Activated T-helper 2 cell treated with anti-CD3 and anti-CD28 coated beads, Interferon-gamma antibody, Interleukin-2, Interleukin-4, amounts not matched to agents 10 μg/mL and 5 μg/mL and 100 μg/mL, durations not matched to agents 14 hours and 24 hours and 36 hours (primary cell): ENCODE data around the gene CD4. TPM values are rescaled to one million over a fixed set of nuclear protein-coding genes. Genes with fewer than 3 reads are reported as not detected.
A peak's percentile ranks its signal among the peaks of the same experiment; 100 is the strongest.

Source experiments
- DNase-seq: peaks from one replicate; pipeline ENCODE4 v3.0.0; 2021; ENCODE audit warnings: low spot score
- H3K27ac Mint-ChIP-seq: one replicate; pipeline ENCODE4 v1.8.0; 2021; ENCODE audit warnings: mixed read lengths
- H3K27me3 Mint-ChIP-seq: one replicate; pipeline ENCODE4 v1.8.0; 2021; ENCODE audit warnings: low read depth, mixed read lengths
- H3K36me3 Mint-ChIP-seq: one replicate; pipeline ENCODE4 v1.8.0; 2021; ENCODE audit warnings: low read depth, mixed read lengths
- H3K4me1 Mint-ChIP-seq: one replicate; pipeline ENCODE4 v1.8.0; 2021; ENCODE audit warnings: low read depth, mixed read lengths
- H3K4me3 Mint-ChIP-seq: one replicate; pipeline ENCODE4 v1.8.0; 2021; ENCODE audit warnings: low read depth, mild to moderate bottlenecking, moderate library complexity, mixed read lengths
- H3K9me3 Mint-ChIP-seq: one replicate; pipeline ENCODE4 v1.8.0; 2021; ENCODE audit warnings: mixed read lengths
- intact Hi-C: fragments of 100-400 bp; cut with micrococcal nuclease; formaldehyde crosslinking; loops from one replicate; pipeline ENCODE4 v1.15.1; 2023
- total RNA-seq: library from RNA; stranded (reverse); gene quantifications from 2 replicates; pipeline ENCODE4 v1.2.3, GENCODE V29; 2022

Gene CD4
- total RNA-seq, 1 donor from 2014 or later = 368 TPM

GRCh38 chr12:6824085-6824775, 34.9 kb downstream of the CD4 start:
- no peaks in the 10 kb centered on the region for H3K9me3 Mint-ChIP-seq
- H3K4me3 Mint-ChIP-seq = no peak overlapping the region
- intact Hi-C loops = no loop called here
- H3K27me3 Mint-ChIP-seq = peaks cover 39% of the 10 kb centered on the region
- no peak overlapping the region for H3K27ac Mint-ChIP-seq
- peaks cover 29% of the 10 kb centered on the region for H3K4me1 Mint-ChIP-seq
- no peak for DNase-seq
- H3K36me3 Mint-ChIP-seq = peaks cover 14% of the 10 kb centered on the region

- Mint-ChIP-seq H3K36me3 (peaks cover 7% of the 10 kb centered on the region), H3K4me3 (no peak overlapping the region)
- no peak for DNase-seq
Measured at GRCh38 chr12:6824901-6825381, 35.6 kb downstream of the CD4 start.

GRCh38 chr12:6825398-6826124, 36.2 kb downstream of the CD4 start:
- H3K27ac Mint-ChIP-seq = no peak overlapping the region
- no peak overlapping the region for H3K4me3 Mint-ChIP-seq
- peak; percentile 71 for DNase-seq
- H3K27me3 Mint-ChIP-seq = peaks cover 43% of the 10 kb centered on the region
- no peaks in the 10 kb centered on the region for H3K9me3 Mint-ChIP-seq
- H3K36me3 Mint-ChIP-seq = peaks cover 5% of the 10 kb centered on the region
- intact Hi-C loops = loop anchor here (1.0 to 5.0 kb wide), 5 partner anchors 33 to 218 kb away; partner anchors contain the start of genes CHD4, MLF2 and PTMS
- peaks cover 32% of the 10 kb centered on the region for H3K4me1 Mint-ChIP-seq

More at GRCh38 chr12:6824901-6825381, 35.6 kb downstream of the CD4 start:
- Mint-ChIP-seq H3K9me3 (no peaks in the 10 kb centered on the region), H3K27me3 (peaks cover 39% of the 10 kb centered on the region), H3K27ac (no peak overlapping the region), H3K4me1 (peaks cover 33% of the 10 kb centered on the region)
- intact Hi-C loops = loop anchor here (1.0 to 5.0 kb wide), 5 partner anchors 33 to 218 kb away; partner anchors contain the start of genes CHD4, MLF2 and PTMS

GRCh38 chr12:6826125-6826733, 36.9 kb downstream of the CD4 start:
- DNase-seq = no peak
- no peaks in the 10 kb centered on the region for H3K36me3 Mint-ChIP-seq
- H3K27me3 Mint-ChIP-seq = peaks cover 47% of the 10 kb centered on the region
- intact Hi-C loops = loop anchor here (5.0 kb wide), 3 partner anchors 34 to 219 kb away; partner anchors contain the start of genes CHD4 and PTMS
- no peak overlapping the region for H3K4me3 Mint-ChIP-seq
- H3K27ac Mint-ChIP-seq = no peak overlapping the region
- H3K4me1 Mint-ChIP-seq = peaks cover 25% of the 10 kb centered on the region
- no peaks in the 10 kb centered on the region for H3K9me3 Mint-ChIP-seq

GRCh38 chr12:6826734-6827436, 37.6 kb downstream of the CD4 start:
- H3K27me3 Mint-ChIP-seq = peaks cover 54% of the 10 kb centered on the region
- H3K4me3 Mint-ChIP-seq = peak overlapping the region; percentile 54
- no peaks in the 10 kb centered on the region for H3K36me3 Mint-ChIP-seq
- peaks cover 23% of the 10 kb centered on the region for H3K4me1 Mint-ChIP-seq
- intact Hi-C loops = loop anchor here (5.0 kb wide), 3 partner anchors 35 to 220 kb away; partner anchors contain the start of genes CHD4 and PTMS
- H3K27ac Mint-ChIP-seq = peak overlapping the region; percentile 8
- no peak for DNase-seq
- no peaks in the 10 kb centered on the region for H3K9me3 Mint-ChIP-seq

- Mint-ChIP-seq H3K27me3 (peaks cover 52% of the 10 kb centered on the region), H3K4me3 (peak overlapping the region; percentile 54)
Measured at GRCh38 chr12:6827437-6827911, 38.1 kb downstream of the CD4 start.

GRCh38 chr12:6827982-6828780, 38.9 kb downstream of the CD4 start, which contains the start of gene P3H3:
TSS of gene P3H3 (plus strand) at chr12:6828407. CDS start at chr12:6828441, 34 bp downstream.
- Mint-ChIP-seq H3K9me3 (no peaks in the 10 kb centered on the region), H3K4me3 (peak within 1 kb of the TSS; percentile 85), H3K36me3 (no peaks in the 10 kb centered on the region), H3K4me1 (peaks cover 20% of the 10 kb centered on the region), H3K27me3 (peaks cover 46% of the 10 kb centered on the region), H3K27ac (peak within 1 kb of the TSS; percentile 80)
- intact Hi-C loops = loop anchor here (5.0 kb wide), 3 partner anchors 36 to 221 kb away; partner anchors contain the start of genes CHD4 and PTMS
- DNase-seq = no peak

More at GRCh38 chr12:6827437-6827911, 38.1 kb downstream of the CD4 start:
- peak; percentile 37 for DNase-seq
- H3K9me3 Mint-ChIP-seq = no peaks in the 10 kb centered on the region
- H3K4me1 Mint-ChIP-seq = peaks cover 20% of the 10 kb centered on the region
- H3K36me3 Mint-ChIP-seq = no peaks in the 10 kb centered on the region
- intact Hi-C loops = loop anchor here (5.0 kb wide), 3 partner anchors 35 to 220 kb away; partner anchors contain the start of genes CHD4 and PTMS
- H3K27ac Mint-ChIP-seq = peak overlapping the region; percentile 8

- no peak for DNase-seq
- Mint-ChIP-seq H3K36me3 (no peaks in the 10 kb centered on the region), H3K9me3 (no peaks in the 10 kb centered on the region), H3K27me3 (peaks cover 40% of the 10 kb centered on the region), H3K4me3 (peak overlapping the region; percentile 85), H3K4me1 (peaks cover 20% of the 10 kb centered on the region), H3K27ac (peak overlapping the region; percentile 80)
- intact Hi-C loops = loop anchor here (5.0 kb wide), 3 partner anchors 37 to 222 kb away; partner anchors contain the start of genes CHD4 and PTMS
Measured at GRCh38 chr12:6828781-6829535, 39.6 kb downstream of the CD4 start.

GRCh38 chr12:6829536-6830220, 40.4 kb downstream of the CD4 start:
- peak overlapping the region; percentile 80 for H3K27ac Mint-ChIP-seq
- H3K27me3 Mint-ChIP-seq = peaks cover 36% of the 10 kb centered on the region

GRCh38 chr12:6830286-6830890, 41.1 kb downstream of the CD4 start:
- Mint-ChIP-seq H3K27ac (no peak overlapping the region), H3K9me3 (no peaks in the 10 kb centered on the region), H3K4me3 (peak overlapping the region; percentile 35), H3K36me3 (no peaks in the 10 kb centered on the region), H3K27me3 (peaks cover 30% of the 10 kb centered on the region), H3K4me1 (peaks cover 22% of the 10 kb centered on the region)
- DNase-seq = no peak
- intact Hi-C loops = no loop called here

More at GRCh38 chr12:6829536-6830220, 40.4 kb downstream of the CD4 start:
- H3K4me3 Mint-ChIP-seq = peak overlapping the region; percentile 85
- H3K36me3 Mint-ChIP-seq = no peaks in the 10 kb centered on the region
- intact Hi-C loops = loop anchor here (5.0 kb wide), 3 partner anchors 37 to 222 kb away; partner anchors contain the start of genes CHD4 and PTMS
- DNase-seq = no peak
- peaks cover 24% of the 10 kb centered on the region for H3K4me1 Mint-ChIP-seq
- H3K9me3 Mint-ChIP-seq = no peaks in the 10 kb centered on the region
